Fibroblast of lung (primary cell): ENCODE measurements around the gene SLTM. TPM values are rescaled to one million over a fixed set of nuclear protein-coding genes. Genes with fewer than 3 reads are reported as not detected.

Experiments used
- DNase-seq, 2 donors: peaks; one replicate each; pipeline versions ENCODE4 v3.0.0 to v3.0.0-alpha.2; 2010; ENCODE audit warnings: low read depth in 2 of 2
- H2AFZ ChIP-seq: 2 replicates; pipeline ENCODE4 v1.5.1; 2012; ENCODE audit warnings: low read length, control low read depth, inconsistent platforms
- H3K27ac ChIP-seq: 2 replicates; pipeline ENCODE4 v1.5.1; 2011; ENCODE audit warnings: low read length, control low read depth; ENCODE audit not compliant: insufficient read depth
- H3K27me3 ChIP-seq: 2 replicates; pipeline ENCODE4 v1.5.1; 2011; ENCODE audit warnings: mild to moderate bottlenecking, low read length; ENCODE audit not compliant: control insufficient read depth, insufficient read depth
- H3K36me3 ChIP-seq: 2 replicates; pipeline ENCODE4 v1.5.1; 2011; ENCODE audit warnings: low read length; ENCODE audit not compliant: control insufficient read depth, insufficient read depth
- H3K4me1 ChIP-seq: 2 replicates; pipeline ENCODE4 v1.5.1; 2011; ENCODE audit warnings: low read length; ENCODE audit not compliant: control insufficient read depth, insufficient read depth; ENCODE audit errors: extremely low read depth
- H3K4me2 ChIP-seq: 2 replicates; pipeline ENCODE4 v1.5.1; 2011; ENCODE audit warnings: low read length, control low read depth; ENCODE audit not compliant: insufficient read depth; ENCODE audit errors: extremely low read depth
- H3K4me3 ChIP-seq, 4 experiments: fragments of 200-600 bp in 1 of 4; sonication (generic) in 1 of 4; replicated peaks in 1 of 4; 2 replicates each; pipeline ENCODE4 v1.5.1; 2011 to 2016; ENCODE audit warnings: low read length in 4 of 4, low read depth in 3 of 4, mild to moderate bottlenecking in 3 of 4, control low read depth in 2 of 4, inconsistent platforms in 1 of 4, mixed read lengths in 1 of 4; ENCODE audit not compliant: insufficient read depth in 1 of 4; ENCODE audit errors: control extremely low read depth in 1 of 4
- H3K79me2 ChIP-seq: 2 replicates; pipeline ENCODE4 v1.5.1; 2012; ENCODE audit warnings: mild to moderate bottlenecking, low read length, inconsistent platforms; ENCODE audit not compliant: control insufficient read depth, insufficient read depth
- H3K9ac ChIP-seq: 2 replicates; pipeline ENCODE4 v1.5.1; 2011; ENCODE audit warnings: mild to moderate bottlenecking, low read length, control low read depth; ENCODE audit not compliant: insufficient read depth
- H3K9me3 ChIP-seq: 2 replicates; pipeline ENCODE4 v1.5.1; 2012; ENCODE audit warnings: low read depth, low read length; ENCODE audit not compliant: control insufficient read depth, insufficient read depth
- H4K20me1 ChIP-seq: 2 replicates; pipeline ENCODE4 v1.5.1; 2011; ENCODE audit warnings: low read length; ENCODE audit not compliant: control insufficient read depth, insufficient read depth; ENCODE audit errors: extremely low read depth
- EZH2 ChIP-seq: IDR thresholded peaks from 2 replicates; pipeline ENCODE4 v1.5.1; 2012; ENCODE audit warnings: low read length, control low read depth, mild to moderate bottlenecking; ENCODE audit errors: missing control alignments
- polyA minus RNA-seq: library from RNA; depleted of rRNA, polyadenylated mRNA; stranded (reverse); fragments of >200 nt; gene quantifications from 2 replicates; pipeline ENCODE4 v1.2.3, GENCODE V29; 2011; ENCODE audit warnings: low replicate concordance
- polyA plus RNA-seq, 2 donors: library from polyadenylated mRNA; depleted of rRNA in 1 of 2; stranded (reverse) in 1 of 2; unstranded in 1 of 2; fragments of >200 nt; gene quantifications; 2 replicates each; pipeline ENCODE4 v1.2.1, GENCODE V29; 2011 to 2012; ENCODE audit warnings: missing spikeins in 1 of 2
- total RNA-seq: library from RNA; depleted of rRNA; stranded (reverse); fragments of >200 nt; gene quantifications from 2 replicates; pipeline ENCODE4 v1.2.1, GENCODE V29; 2014
- TF ChIP-seq, protein P1 (sequence below), 2 donors: IDR thresholded peaks in 1 of 2; conservative IDR thresholded peaks in 1 of 2; 1 replicate in 1 of 2; 2 replicates in 1 of 2; pipeline ENCODE4 v1.5.1; 2011 to 2012; ENCODE audit warnings: low read length in 2 of 2, control low read depth in 1 of 2, inconsistent platforms in 1 of 2, low read depth in 1 of 2, mild to moderate bottlenecking in 1 of 2

The SLTM gene
- total RNA-seq (57.0 and 67.2 TPM in 2 replicates), polyA plus RNA-seq (19.3 and 27.2 TPM in 2 replicates), polyA minus RNA-seq (1.5 and 12.5 TPM in 2 replicates)
- 42.8 and 44.9 TPM in 2 replicates for polyA plus RNA-seq (2012)

DNA sequence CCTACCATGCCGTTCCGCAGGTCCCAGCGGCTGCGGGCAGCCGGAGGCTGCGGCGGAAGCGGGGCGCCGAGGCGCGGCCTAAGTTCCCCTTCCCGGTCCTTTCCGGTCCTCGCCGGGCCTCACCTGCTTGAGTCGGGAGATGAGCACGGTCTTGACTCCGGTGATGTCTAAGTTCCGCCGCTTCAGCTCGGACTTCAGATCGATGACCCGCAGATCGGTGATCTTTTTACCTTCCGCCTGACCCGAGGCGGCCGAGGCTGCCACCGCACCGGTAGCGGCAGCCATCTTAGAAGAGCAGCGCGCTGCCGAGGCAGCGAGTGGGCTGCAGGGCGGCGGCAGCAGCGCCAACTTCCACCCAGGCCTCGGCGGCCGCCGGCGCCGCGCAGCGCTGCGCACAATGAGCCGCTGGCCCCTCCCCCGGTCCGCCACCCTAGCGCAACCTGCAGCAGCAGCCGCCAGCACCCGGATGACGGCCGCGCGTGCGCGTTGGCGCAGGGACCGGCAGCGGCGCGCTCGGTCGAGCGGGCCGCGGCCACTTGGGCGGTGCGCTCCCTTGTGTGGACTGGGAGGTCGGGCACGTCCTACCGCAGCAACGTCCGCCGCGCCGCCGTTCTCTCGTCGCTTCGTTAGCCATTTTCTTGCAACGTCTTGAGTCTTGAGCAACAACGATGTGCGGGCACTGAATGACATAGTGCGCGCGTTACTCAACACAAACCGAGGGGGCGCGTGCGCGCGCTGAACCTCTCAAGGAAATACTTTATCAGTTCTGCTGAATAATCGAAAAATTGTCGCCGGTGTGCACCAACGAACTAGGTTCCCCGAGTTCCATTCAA lies at the start of gene SLTM:
Gene SLTM (minus strand): TSS at position 399 of the 833 bp plus-strand sequence. CDS start 114 bp downstream, at position 285.
- Histone ChIP-seq H2AFZ (peak within 1 kb of the TSS; percentile 96), H4K20me1 (no peaks in the 10 kb centered on the region), H3K9ac (peak within 1 kb of the TSS; percentile 99), H3K4me3 (peak within 1 kb of the TSS; percentile 94 to 98 (median 96)), H3K27me3 (no peaks in the 10 kb centered on the region), H3K36me3 (no peaks in the 10 kb centered on the region), H3K4me2 (peak within 1 kb of the TSS; percentile 98), H3K27ac (peak within 1 kb of the TSS; percentile 97), H3K9me3 (no peaks in the 10 kb centered on the region), H3K4me1 (peaks cover 4% of the 10 kb centered on the region), H3K79me2 (peaks cover 46% of the 10 kb centered on the region)
- TF ChIP-seq EZH2, result no peak
- TF ChIP-seq, protein P1, sequence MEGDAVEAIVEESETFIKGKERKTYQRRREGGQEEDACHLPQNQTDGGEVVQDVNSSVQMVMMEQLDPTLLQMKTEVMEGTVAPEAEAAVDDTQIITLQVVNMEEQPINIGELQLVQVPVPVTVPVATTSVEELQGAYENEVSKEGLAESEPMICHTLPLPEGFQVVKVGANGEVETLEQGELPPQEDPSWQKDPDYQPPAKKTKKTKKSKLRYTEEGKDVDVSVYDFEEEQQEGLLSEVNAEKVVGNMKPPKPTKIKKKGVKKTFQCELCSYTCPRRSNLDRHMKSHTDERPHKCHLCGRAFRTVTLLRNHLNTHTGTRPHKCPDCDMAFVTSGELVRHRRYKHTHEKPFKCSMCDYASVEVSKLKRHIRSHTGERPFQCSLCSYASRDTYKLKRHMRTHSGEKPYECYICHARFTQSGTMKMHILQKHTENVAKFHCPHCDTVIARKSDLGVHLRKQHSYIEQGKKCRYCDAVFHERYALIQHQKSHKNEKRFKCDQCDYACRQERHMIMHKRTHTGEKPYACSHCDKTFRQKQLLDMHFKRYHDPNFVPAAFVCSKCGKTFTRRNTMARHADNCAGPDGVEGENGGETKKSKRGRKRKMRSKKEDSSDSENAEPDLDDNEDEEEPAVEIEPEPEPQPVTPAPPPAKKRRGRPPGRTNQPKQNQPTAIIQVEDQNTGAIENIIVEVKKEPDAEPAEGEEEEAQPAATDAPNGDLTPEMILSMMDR (conservative IDR thresholded peaks at IDR 0.05 in 1 of 2, IDR thresholded peaks at IDR 0.05 in 1 of 2; ENCODE audit: low read depth in 1 of 2, low read length in 2 of 2), result peak; percentile 13 to 29
- DNase-seq, result peak; percentile 92 to 95

DNA sequence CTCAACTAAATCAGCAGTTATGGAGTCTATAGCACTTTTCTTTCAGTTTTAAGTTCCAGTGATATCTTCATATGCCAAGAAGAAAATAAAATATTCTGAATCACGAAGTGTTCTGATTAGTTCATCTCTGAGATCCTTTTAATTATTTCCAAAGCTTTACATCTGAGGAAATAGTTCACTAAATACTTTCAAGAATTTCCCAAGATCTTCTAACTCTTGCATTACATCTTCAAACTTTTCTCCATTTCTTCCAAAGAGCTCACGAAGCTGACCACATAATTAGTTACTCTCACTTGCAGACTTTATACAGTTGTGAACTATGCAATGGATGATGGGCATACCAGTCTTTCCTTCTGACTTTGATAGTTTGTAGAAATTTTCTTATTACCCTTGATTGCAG lies 49.8 kb upstream of the SLTM start:
- DNase-seq, result no peak
- no peak overlapping the region for H2AFZ ChIP-seq
- no peaks in the 10 kb centered on the region for H3K4me1 ChIP-seq
- peaks cover 7% of the 10 kb centered on the region for H3K79me2 ChIP-seq
- H3K27ac ChIP-seq, result no peak overlapping the region
- no peak overlapping the region for H3K4me3 ChIP-seq
- H4K20me1 ChIP-seq, result no peaks in the 10 kb centered on the region
- TF ChIP-seq, protein P1 (conservative IDR thresholded peaks at IDR 0.05 in 1 of 2, IDR thresholded peaks at IDR 0.05 in 1 of 2; ENCODE audit: low read depth in 1 of 2, low read length in 2 of 2), result no peak
- no peak for TF ChIP-seq EZH2
- H3K27me3 ChIP-seq, result no peaks in the 10 kb centered on the region
- no peak overlapping the region for H3K9ac ChIP-seq
- no peak overlapping the region for H3K4me2 ChIP-seq
- no peaks in the 10 kb centered on the region for H3K9me3 ChIP-seq
- H3K36me3 ChIP-seq, result no peaks in the 10 kb centered on the region

DNA sequence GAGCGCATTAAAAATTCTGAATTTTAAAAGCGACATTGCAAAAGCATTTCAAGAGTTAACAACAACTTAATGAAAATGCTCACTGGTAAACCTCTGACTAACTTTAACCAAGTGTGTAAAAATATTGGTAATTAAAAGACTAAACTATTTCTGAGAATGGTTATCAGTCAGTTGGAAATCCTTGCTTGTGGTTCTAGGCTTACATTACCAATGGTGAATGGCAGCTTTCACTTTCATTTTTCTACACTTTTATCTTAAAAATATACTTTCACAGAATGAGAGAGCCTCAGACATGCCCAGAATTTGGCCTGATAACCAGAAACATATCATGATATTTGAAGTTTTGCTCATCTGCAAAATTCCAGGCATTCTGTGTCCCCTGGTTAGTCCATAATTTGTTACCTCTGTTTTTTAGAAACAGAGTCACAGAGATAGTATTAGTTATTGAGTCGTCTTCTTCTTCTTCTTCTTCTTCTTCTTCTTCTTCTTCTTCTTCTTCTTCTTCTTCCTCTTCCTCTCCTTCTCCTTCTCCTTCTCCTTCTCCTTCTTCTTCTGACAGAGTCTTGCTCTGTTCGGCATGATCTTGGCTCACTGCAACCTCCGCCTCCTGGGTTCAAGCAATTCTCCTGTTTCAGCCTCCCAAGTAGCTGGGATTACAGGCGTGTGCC lies 48.5 kb upstream of the SLTM start:
- H3K4me2 ChIP-seq, result peak overlapping the region; percentile 34
- no peaks in the 10 kb centered on the region for H3K27me3 ChIP-seq
- no peaks in the 10 kb centered on the region for H3K9me3 ChIP-seq
- no peak overlapping the region for H3K9ac ChIP-seq
- DNase-seq, result no peak
- no peaks in the 10 kb centered on the region for H3K4me1 ChIP-seq
- H3K79me2 ChIP-seq, result no peaks in the 10 kb centered on the region
- no peak overlapping the region for H3K27ac ChIP-seq
- no peak overlapping the region for H3K4me3 ChIP-seq
- H2AFZ ChIP-seq, result peak overlapping the region; percentile 33
- no peaks in the 10 kb centered on the region for H4K20me1 ChIP-seq
- TF ChIP-seq, protein P1 (conservative IDR thresholded peaks at IDR 0.05 in 1 of 2, IDR thresholded peaks at IDR 0.05 in 1 of 2; ENCODE audit: low read depth in 1 of 2, low read length in 2 of 2), result no peak
- no peak for TF ChIP-seq EZH2
- no peaks in the 10 kb centered on the region for H3K36me3 ChIP-seq
